GM18909 (cell line): Measurements from ENCODE around the gene NETO2.
A peak's percentile ranks its signal among the peaks of the same experiment; 100 is the strongest.
"Not testable (repeated sequence)": the region's sequence is repeated elsewhere in the genome, so short reads cannot be mapped to it uniquely, and the experiment has no call there.

Experiments used
- ATAC-seq: cut with Tn5 transposase; IDR thresholded peaks from one replicate; pipeline ENCODE4 v1.9.1; 2021; ENCODE audit warnings: mild to moderate bottlenecking; ENCODE audit not compliant: unreplicated experiment, poor library complexity

Gene NETO2

GRCh38 chr16:47143677-47144558 is at the start of gene NETO2:
Gene NETO2, minus strand, starts transcription at chr16:47143945. Its CDS starts 333 bp downstream, at chr16:47143612.
- ATAC-seq, result peak; percentile 59

GRCh38 chr16:47182318-47182717 is 38.6 kb upstream of the NETO2 start:
- ATAC-seq, result no peak

- not testable (repeated sequence) for ATAC-seq
Measured at GRCh38 chr16:47181066-47181465, 37.3 kb upstream of the NETO2 start.

- no peak for ATAC-seq
Measured at GRCh38 chr16:47180073-47180472, 36.3 kb upstream of the NETO2 start.

GRCh38 chr16:47175152-47175551 is 31.4 kb upstream of the NETO2 start:
- ATAC-seq, result no peak

- ATAC-seq, result no peak
Measured at GRCh38 chr16:47162670-47163420, 19.1 kb upstream of the NETO2 start.

- no peak for ATAC-seq
Measured at GRCh38 chr16:47161464-47161863, 17.7 kb upstream of the NETO2 start.

- no peak for ATAC-seq
Measured at GRCh38 chr16:47160422-47160821, 16.7 kb upstream of the NETO2 start.

- no peak for ATAC-seq
Measured at GRCh38 chr16:47158992-47159391, 15.2 kb upstream of the NETO2 start.

- no peak for ATAC-seq
Measured at GRCh38 chr16:47156680-47157215, 13.0 kb upstream of the NETO2 start.

- ATAC-seq, result not testable (repeated sequence)
Measured at GRCh38 chr16:47152501-47152900, 8.8 kb upstream of the NETO2 start.

GRCh38 chr16:47150067-47150466 is 6.3 kb upstream of the NETO2 start:
- ATAC-seq, result no peak

- no peak for ATAC-seq
Measured at GRCh38 chr16:47144559-47144877, 773 bp upstream of the NETO2 start.

- peak; percentile 69 for ATAC-seq
Measured at GRCh38 chr16:47142821-47143676, 696 bp downstream of the NETO2 start.

GRCh38 chr16:47142486-47142820 is 1.3 kb downstream of the NETO2 start:
- no peak for ATAC-seq

- peak; percentile 55 for ATAC-seq
Measured at GRCh38 chr16:47141773-47142485, 1.8 kb downstream of the NETO2 start.

- ATAC-seq, result no peak
Measured at GRCh38 chr16:47140686-47141085, 3.1 kb downstream of the NETO2 start.

- ATAC-seq, result no peak
Measured at GRCh38 chr16:47139561-47140185, 4.1 kb downstream of the NETO2 start.

- not testable (repeated sequence) for ATAC-seq
Measured at GRCh38 chr16:47137925-47138324, 5.8 kb downstream of the NETO2 start.
